ENCODE measurements around the gene KRTAP5-6.

Gene KRTAP5-6

GRCh38 chr11:1739576-1739975 lies 42.6 kb downstream of the KRTAP5-6 start:
- H3K9me3 Mint-ChIP-seq (ENCODE audit: low read depth) = peaks cover 13% of the 10 kb centered on the region
- peaks cover 1% of the 10 kb centered on the region for H3K27me3 Mint-ChIP-seq
- peaks cover 3% of the 10 kb centered on the region for H3K36me3 Mint-ChIP-seq
- no peak overlapping the region for H3K27ac Mint-ChIP-seq
- H3K4me1 Mint-ChIP-seq (ENCODE audit: low read depth) = peaks cover under 1% of the 10 kb centered on the region
- no peak overlapping the region for H3K4me3 Mint-ChIP-seq

- Mint-ChIP-seq H3K27ac (no peak overlapping the region), H3K27me3 (peaks cover 1% of the 10 kb centered on the region), H3K9me3 (ENCODE audit: low read depth) (peaks cover 10% of the 10 kb centered on the region), H3K36me3 (peaks cover 3% of the 10 kb centered on the region), H3K4me1 (ENCODE audit: low read depth) (no peaks in the 10 kb centered on the region), H3K4me3 (no peak overlapping the region)
These were observed 44.0 kb downstream of the KRTAP5-6 start for GRCh38 chr11:1740786-1741530.

GRCh38 chr11:1741741-1742140 lies 44.7 kb downstream of the KRTAP5-6 start:
- Mint-ChIP-seq H3K4me3 (no peak overlapping the region), H3K27me3 (peaks cover under 1% of the 10 kb centered on the region), H3K27ac (no peak overlapping the region), H3K4me1 (ENCODE audit: low read depth) (no peaks in the 10 kb centered on the region), H3K9me3 (ENCODE audit: low read depth) (peaks cover 2% of the 10 kb centered on the region), H3K36me3 (no peaks in the 10 kb centered on the region)

GRCh38 chr11:1742371-1742770 lies 45.4 kb downstream of the KRTAP5-6 start:
- H3K36me3 Mint-ChIP-seq = no peaks in the 10 kb centered on the region
- no peaks in the 10 kb centered on the region for H3K9me3 Mint-ChIP-seq (ENCODE audit: low read depth)
- H3K4me1 Mint-ChIP-seq (ENCODE audit: low read depth) = no peaks in the 10 kb centered on the region
- H3K4me3 Mint-ChIP-seq = no peak overlapping the region
- no peak overlapping the region for H3K27ac Mint-ChIP-seq
- no peaks in the 10 kb centered on the region for H3K27me3 Mint-ChIP-seq

- Mint-ChIP-seq H3K27me3 (no peaks in the 10 kb centered on the region), H3K9me3 (ENCODE audit: low read depth) (no peaks in the 10 kb centered on the region), H3K4me1 (ENCODE audit: low read depth) (no peaks in the 10 kb centered on the region), H3K4me3 (no peak overlapping the region), H3K27ac (no peak overlapping the region), H3K36me3 (no peaks in the 10 kb centered on the region)
These were observed 46.0 kb downstream of the KRTAP5-6 start for GRCh38 chr11:1742869-1743584.

- H3K27ac Mint-ChIP-seq = no peak overlapping the region
- H3K4me3 Mint-ChIP-seq = no peak overlapping the region
- no peaks in the 10 kb centered on the region for H3K36me3 Mint-ChIP-seq
- no peaks in the 10 kb centered on the region for H3K27me3 Mint-ChIP-seq
- no peaks in the 10 kb centered on the region for H3K9me3 Mint-ChIP-seq (ENCODE audit: low read depth)
- peaks cover 2% of the 10 kb centered on the region for H3K4me1 Mint-ChIP-seq (ENCODE audit: low read depth)
These were observed 46.7 kb downstream of the KRTAP5-6 start for GRCh38 chr11:1743585-1744136.

GRCh38 chr11:1744137-1744886 lies 47.3 kb downstream of the KRTAP5-6 start:
- Mint-ChIP-seq H3K36me3 (no peaks in the 10 kb centered on the region), H3K4me1 (ENCODE audit: low read depth) (peaks cover 2% of the 10 kb centered on the region), H3K27me3 (no peaks in the 10 kb centered on the region), H3K27ac (no peak overlapping the region), H3K9me3 (ENCODE audit: low read depth) (no peaks in the 10 kb centered on the region), H3K4me3 (no peak overlapping the region)

GRCh38 chr11:1744891-1745700 lies 48.1 kb downstream of the KRTAP5-6 start:
- no peaks in the 10 kb centered on the region for H3K36me3 Mint-ChIP-seq
- no peak overlapping the region for H3K4me3 Mint-ChIP-seq
- no peaks in the 10 kb centered on the region for H3K9me3 Mint-ChIP-seq (ENCODE audit: low read depth)
- H3K27ac Mint-ChIP-seq = no peak overlapping the region
- H3K4me1 Mint-ChIP-seq (ENCODE audit: low read depth) = peaks cover 10% of the 10 kb centered on the region
- H3K27me3 Mint-ChIP-seq = peaks cover 5% of the 10 kb centered on the region

GRCh38 chr11:1745701-1746320 lies 48.8 kb downstream of the KRTAP5-6 start:
- H3K36me3 Mint-ChIP-seq = no peaks in the 10 kb centered on the region
- no peak overlapping the region for H3K27ac Mint-ChIP-seq
- H3K9me3 Mint-ChIP-seq (ENCODE audit: low read depth) = no peaks in the 10 kb centered on the region
- no peak overlapping the region for H3K4me3 Mint-ChIP-seq
- H3K4me1 Mint-ChIP-seq (ENCODE audit: low read depth) = peaks cover 15% of the 10 kb centered on the region
- H3K27me3 Mint-ChIP-seq = peaks cover 10% of the 10 kb centered on the region

- Mint-ChIP-seq H3K9me3 (ENCODE audit: low read depth) (no peaks in the 10 kb centered on the region), H3K4me3 (peak overlapping the region; percentile 21), H3K27me3 (peaks cover 10% of the 10 kb centered on the region), H3K36me3 (no peaks in the 10 kb centered on the region), H3K4me1 (ENCODE audit: low read depth) (peaks cover 15% of the 10 kb centered on the region), H3K27ac (no peak overlapping the region)
These were observed 49.5 kb downstream of the KRTAP5-6 start for GRCh38 chr11:1746511-1746931.

GRCh38 chr11:1746956-1747752 lies 50.2 kb downstream of the KRTAP5-6 start:
- H3K4me1 Mint-ChIP-seq (ENCODE audit: low read depth) = peaks cover 17% of the 10 kb centered on the region
- H3K4me3 Mint-ChIP-seq = peak overlapping the region; percentile 53
- H3K27ac Mint-ChIP-seq = no peak overlapping the region
- no peaks in the 10 kb centered on the region for H3K9me3 Mint-ChIP-seq (ENCODE audit: low read depth)
- no peaks in the 10 kb centered on the region for H3K36me3 Mint-ChIP-seq
- H3K27me3 Mint-ChIP-seq = peaks cover 10% of the 10 kb centered on the region

Measured in activated naive CD8-positive, alpha-beta T cell (primary cell).